GM18520 (cell line): ENCODE data around the gene USF1.
"Not testable (repeated sequence)": the region's sequence is repeated elsewhere in the genome, so short reads cannot be mapped to it uniquely, and the experiment has no call there.

Source experiments
- ATAC-seq: cut with Tn5 transposase; IDR thresholded peaks from one replicate; pipeline ENCODE4 v1.9.1; 2021; ENCODE audit not compliant: unreplicated experiment

The USF1 gene

GRCh38 chr1:161079436-161080110 is 33.8 kb upstream of the USF1 start:
- no peak for ATAC-seq

- no peak for ATAC-seq
These were observed 31.6 kb upstream of the USF1 start for GRCh38 chr1:161077426-161077825.

- no peak for ATAC-seq
These were observed 30.6 kb upstream of the USF1 start for GRCh38 chr1:161076410-161076809.

GRCh38 chr1:161074676-161075368 is 29.0 kb upstream of the USF1 start:
- ATAC-seq, result no peak

GRCh38 chr1:161073474-161074121 is 27.8 kb upstream of the USF1 start:
- no peak for ATAC-seq

GRCh38 chr1:161072751-161073449 is 27.1 kb upstream of the USF1 start:
- ATAC-seq, result no peak

GRCh38 chr1:161071886-161072371 is 26.2 kb upstream of the USF1 start:
- ATAC-seq, result no peak

- no peak for ATAC-seq
These were observed 25.0 kb upstream of the USF1 start for GRCh38 chr1:161070761-161071160.

- peak; percentile 76 for ATAC-seq
These were observed 24.0 kb upstream of the USF1 start, which contains the start of gene ARHGAP30 for GRCh38 chr1:161069731-161070270. Gene ARHGAP30 (minus strand): TSS chr1:161069891. CDS start chr1:161069624, 267 bp downstream.

GRCh38 chr1:161069241-161069640 is 23.5 kb upstream of the USF1 start:
- no peak for ATAC-seq

- ATAC-seq, result peak; percentile 29
These were observed 22.8 kb upstream of the USF1 start for GRCh38 chr1:161068306-161069234.

- ATAC-seq, result no peak
These were observed 20.9 kb upstream of the USF1 start for GRCh38 chr1:161066694-161067093.

- ATAC-seq, result not testable (repeated sequence)
These were observed 19.9 kb upstream of the USF1 start for GRCh38 chr1:161065681-161066080.

GRCh38 chr1:161063936-161064335 is 18.2 kb upstream of the USF1 start:
- ATAC-seq, result not testable (repeated sequence)

- ATAC-seq, result no peak
These were observed 15.6 kb upstream of the USF1 start for GRCh38 chr1:161061419-161061818.

- ATAC-seq, result no peak
These were observed 13.5 kb upstream of the USF1 start for GRCh38 chr1:161059293-161059692.

- ATAC-seq, result no peak
These were observed 9.0 kb upstream of the USF1 start for GRCh38 chr1:161054805-161055204.

- ATAC-seq, result no peak
These were observed 8.5 kb upstream of the USF1 start for GRCh38 chr1:161054232-161054631.

GRCh38 chr1:161052899-161053298 is 7.1 kb upstream of the USF1 start:
- no peak for ATAC-seq

GRCh38 chr1:161051219-161051618 is 5.4 kb upstream of the USF1 start:
- no peak for ATAC-seq
